Common myeloid progenitor, CD34-positive (primary cell): ENCODE data around the gene NCBP3.

Experiments
- CTCF ChIA-PET: fragments of 350-600 bp; sonication (Branson Sonifier 250); formaldehyde crosslinking; loops from one replicate; lab custom pipeline; 2021; ENCODE audit warnings: antibody characterized with exemption; lab: Charles Lee
- POLR2A ChIA-PET: fragments of 350-600 bp; sonication (Branson Sonifier 250); formaldehyde crosslinking; loops from one replicate; lab custom pipeline; 2021; ENCODE audit warnings: antibody characterized with exemption; lab: Charles Lee
- DNase-seq, 3 donors: peaks; one replicate each; pipeline versions ENCODE4 v3.0.0 to v3.0.0-alpha.2; 2013
- H3K27ac ChIP-seq, 2 experiments: 1 replicate in 1 of 2; 2 replicates in 1 of 2; pipeline ENCODE4 v1.7.0; 2013; ENCODE audit warnings: inconsistent platforms in 2 of 2, low read length in 2 of 2, mild to moderate bottlenecking in 2 of 2, low read depth in 1 of 2, moderate library complexity in 1 of 2; ENCODE audit not compliant: severe bottlenecking in 2 of 2, insufficient read depth in 1 of 2, poor library complexity in 1 of 2
- H3K27me3 ChIP-seq, 5 experiments: replicated peaks in 2 of 5; 1 replicate in 3 of 5; 2 replicates in 2 of 5; pipeline versions ENCODE4 v1.6.1 to v1.7.0; 2013; ENCODE audit warnings: low read length in 4 of 5, mild to moderate bottlenecking in 2 of 5, moderate library complexity in 2 of 5, inconsistent platforms in 1 of 5; ENCODE audit not compliant: insufficient read depth in 5 of 5, control insufficient read depth in 4 of 5
- H3K36me3 ChIP-seq, 4 experiments: 1 replicate in 2 of 4; 2 replicates in 2 of 4; pipeline versions ENCODE4 v1.6.1 to v1.7.0; 2013; ENCODE audit warnings: low read length in 3 of 4, control low read depth in 1 of 4, mild to moderate bottlenecking in 1 of 4; ENCODE audit not compliant: control insufficient read depth in 4 of 4, insufficient read depth in 4 of 4
- H3K4me1 ChIP-seq, 4 experiments: 1 replicate in 3 of 4; 2 replicates in 1 of 4; pipeline versions ENCODE4 v1.6.1 to v1.7.1; 2013; ENCODE audit warnings: low read length in 3 of 4, mild to moderate bottlenecking in 3 of 4, control low read depth in 1 of 4, inconsistent platforms in 1 of 4, moderate library complexity in 1 of 4; ENCODE audit not compliant: control insufficient read depth in 4 of 4, insufficient read depth in 4 of 4; ENCODE audit errors: control extremely low read depth in 1 of 4
- H3K4me3 ChIP-seq, 7 experiments: 1 replicate in 4 of 7; 2 replicates in 3 of 7; pipeline versions ENCODE4 v1.5.1 to v1.7.0; 2013; ENCODE audit warnings: mild to moderate bottlenecking in 7 of 7, low read length in 6 of 7, moderate library complexity in 6 of 7, inconsistent platforms in 2 of 7, low read depth in 2 of 7, control low read depth in 1 of 7; ENCODE audit not compliant: insufficient read depth in 4 of 7, control insufficient read depth in 1 of 7; ENCODE audit errors: extremely low read depth in 1 of 7
- H3K9me3 ChIP-seq, 5 experiments: 1 replicate in 4 of 5; 2 replicates in 1 of 5; pipeline versions ENCODE4 v1.6.1 to v1.7.1; 2013; ENCODE audit warnings: low read length in 4 of 5, mild to moderate bottlenecking in 2 of 5, inconsistent platforms in 1 of 5, low read depth in 1 of 5, moderate library complexity in 1 of 5; ENCODE audit not compliant: control insufficient read depth in 4 of 5, insufficient read depth in 2 of 5; ENCODE audit errors: control extremely low read depth in 1 of 5
- WGBS: methylation state at CpG from one replicate; pipeline ENCODE4 v1.1.5; 2013; ENCODE audit not compliant: insufficient coverage; 5-methylcytosine and 5-hydroxymethylcytosine counted together

Gene NCBP3

DNA sequence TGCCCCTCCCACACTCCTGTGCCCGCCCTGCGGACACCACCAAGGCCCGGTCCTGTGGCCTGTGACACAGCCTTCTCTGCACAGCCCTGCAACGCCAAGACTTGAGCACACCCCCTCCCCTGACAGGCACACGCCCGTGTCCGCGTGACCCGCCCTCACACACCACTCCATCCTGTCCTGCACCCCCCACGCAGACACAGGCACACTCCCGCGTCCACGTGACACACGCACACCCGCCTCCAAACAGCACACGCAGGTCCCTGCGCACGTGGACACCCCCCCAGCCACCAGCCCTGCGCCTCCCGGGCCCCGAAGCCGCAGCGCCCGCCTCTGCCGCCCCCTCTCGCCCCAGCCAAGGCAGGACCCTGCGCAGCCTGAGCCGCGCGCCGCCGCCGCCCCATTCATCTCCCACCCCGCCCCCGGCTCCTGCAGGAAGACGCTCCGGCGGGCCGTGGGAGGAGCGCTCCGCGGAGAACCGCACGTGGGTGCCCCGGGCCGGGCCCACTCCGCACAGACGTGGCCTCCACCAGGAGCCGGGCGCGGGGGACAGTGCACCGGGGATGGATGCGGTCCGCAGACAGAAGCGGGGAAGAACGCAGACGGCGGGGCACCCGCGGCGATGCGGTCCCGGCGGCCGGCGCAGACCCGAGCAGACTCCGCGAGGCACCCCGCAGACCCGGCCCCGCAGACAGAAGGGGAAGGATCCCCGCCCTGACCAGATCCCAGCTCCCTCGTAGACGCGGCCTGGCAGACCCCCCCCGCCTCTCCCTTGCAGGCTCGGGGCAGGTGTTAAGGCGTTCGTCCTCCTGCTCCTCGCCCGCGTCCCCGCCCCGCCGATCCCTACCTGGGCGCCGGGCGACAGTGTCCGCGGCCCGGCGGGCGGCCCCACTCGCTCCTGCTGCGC, 46.3 kb upstream of the NCBP3 start:
- peak overlapping the region; percentile 7 to 78 (median 66) for H3K4me3 ChIP-seq
- CTCF ChIA-PET = interaction anchor here (2.6 kb wide), 1 partner anchor 11 kb away, joined by 14 read pairs; no protein-coding TSS in a partner anchor
- no peaks in the 10 kb centered on the region for H3K27me3 ChIP-seq
- POLR2A ChIA-PET = interaction anchor here (0.5 to 1.7 kb wide), 3 partner anchors 12 to 567 kb away, joined by 3 to 5 read pairs (median 3); partner anchors contain the start of gene NCBP3
- peaks cover 0 to 7% (median 3%) of the 10 kb centered on the region in 4 experiments for H3K36me3 ChIP-seq
- no peak overlapping the region for H3K27ac ChIP-seq
- H3K4me1 ChIP-seq = peaks cover 2 to 41% (median 34%) of the 10 kb centered on the region in 4 experiments
- WGBS = under 1% methylated on average over 78 of the region's 96 CpGs
- DNase-seq = peak; percentile 78 to 92 (median 87)
- H3K9me3 ChIP-seq = no peaks in the 10 kb centered on the region

DNA sequence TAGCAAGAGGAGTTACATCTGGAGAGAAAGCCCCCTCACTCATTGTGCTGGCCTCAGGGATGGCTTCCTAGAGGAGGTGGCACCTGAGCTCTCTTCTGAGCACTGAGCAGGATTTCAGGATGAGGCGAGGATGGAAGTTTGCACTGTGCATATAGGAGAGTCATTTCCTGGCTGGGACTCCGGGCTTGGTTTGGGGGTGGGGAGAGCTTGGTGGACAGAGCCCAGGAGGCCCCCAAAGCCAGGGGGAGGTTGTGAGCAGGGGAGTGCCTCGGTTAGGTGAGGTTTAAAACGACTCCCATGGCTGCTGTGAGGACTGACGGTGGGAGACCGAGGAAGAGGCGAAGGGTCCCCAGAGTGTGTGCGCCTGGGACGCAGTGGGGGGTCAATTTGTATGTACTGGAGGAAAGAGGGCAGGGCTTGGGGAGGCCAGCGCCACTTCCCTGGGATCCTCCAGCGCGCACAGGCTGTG, 45.6 kb upstream of the NCBP3 start:
- H3K4me3 ChIP-seq = peak overlapping the region in 6 of 7 experiments; percentile 15 to 78 (median 66)
- WGBS = 49% methylated on average over 12 of the region's 12 CpGs
- ChIA-PET POLR2A (no interaction called here), CTCF (no interaction called here)
- H3K4me1 ChIP-seq = peaks cover 2 to 47% (median 41%) of the 10 kb centered on the region in 4 experiments
- H3K9me3 ChIP-seq = no peaks in the 10 kb centered on the region
- H3K36me3 ChIP-seq = peaks cover 0 to 3% (median 1%) of the 10 kb centered on the region in 4 experiments
- DNase-seq = no peak
- H3K27ac ChIP-seq = no peak overlapping the region
- no peaks in the 10 kb centered on the region for H3K27me3 ChIP-seq

DNA sequence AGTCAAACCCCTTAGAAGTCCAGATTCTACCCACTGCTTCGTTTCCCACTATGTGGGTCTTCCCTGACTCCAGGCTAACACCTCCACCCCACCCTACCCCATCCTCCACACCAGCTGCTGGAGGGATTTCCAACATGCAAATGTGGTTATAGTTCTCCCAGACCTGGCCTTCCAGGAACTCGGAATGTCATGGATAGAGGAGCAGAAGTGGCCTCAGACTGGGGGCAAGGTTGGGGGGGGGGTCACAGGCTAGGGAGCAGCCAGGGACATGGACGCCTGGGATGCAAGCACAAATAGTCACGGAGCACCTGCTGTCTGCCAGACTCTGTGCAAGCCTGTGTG, 44.8 kb upstream of the NCBP3 start:
- Histone ChIP-seq H3K4me1 (peaks cover 2 to 50% (median 44%) of the 10 kb centered on the region in 4 experiments), H3K36me3 (no peaks in the 10 kb centered on the region), H3K27ac (no peak overlapping the region), H3K27me3 (no peaks in the 10 kb centered on the region), H3K9me3 (no peaks in the 10 kb centered on the region), H3K4me3 (no peak overlapping the region)
- ChIA-PET CTCF (interaction anchor here (1.1 to 2.0 kb wide), 3 partner anchors 10 to 47 kb away, joined by 3 to 7 read pairs (median 4); partner anchors contain the start of gene NCBP3), POLR2A (no interaction called here)
- 100% methylated on average over 2 of the region's 4 CpGs for WGBS
- no peak for DNase-seq

DNA sequence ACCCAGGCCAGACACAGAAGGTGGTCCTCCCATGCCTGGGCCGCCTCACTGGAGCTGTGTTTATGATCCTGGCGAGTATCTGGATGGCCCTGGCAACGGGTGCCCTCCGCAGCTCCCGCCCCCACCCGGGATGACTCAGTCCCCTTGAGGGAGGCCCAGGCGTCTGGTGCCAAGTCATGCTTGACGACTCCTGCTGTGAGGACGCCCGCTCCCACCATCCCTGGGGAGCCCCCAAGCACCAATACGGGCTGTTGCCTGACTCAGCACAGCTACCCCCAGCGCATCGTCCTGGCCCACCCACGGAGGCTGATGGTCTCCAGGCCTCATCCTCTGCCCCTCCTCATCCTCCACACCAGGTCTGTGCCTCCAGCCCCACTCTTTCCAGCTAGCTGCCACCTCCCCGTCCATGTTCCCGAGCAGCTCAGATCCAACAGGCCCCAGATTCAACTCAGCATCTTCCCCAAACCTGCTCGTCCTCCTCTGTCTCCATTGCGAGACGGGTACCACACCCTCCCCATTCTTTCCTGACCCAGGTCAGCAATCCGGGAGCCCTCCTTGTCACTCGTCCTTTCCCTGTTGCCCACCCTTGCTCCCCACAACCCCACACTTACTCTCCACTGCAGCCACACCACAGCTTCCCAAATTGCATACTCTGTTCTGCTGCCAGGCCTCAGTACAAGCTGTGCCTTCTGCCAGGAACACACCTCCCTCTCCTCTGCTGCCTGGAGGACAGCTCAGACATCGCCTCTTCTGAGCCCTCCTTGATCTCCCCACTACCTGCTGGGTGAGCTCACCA, 44.2 kb upstream of the NCBP3 start:
- Histone ChIP-seq H3K27me3 (no peaks in the 10 kb centered on the region), H3K27ac (no peak overlapping the region), H3K36me3 (no peaks in the 10 kb centered on the region), H3K4me1 (peaks cover 2 to 48% (median 43%) of the 10 kb centered on the region in 4 experiments), H3K9me3 (no peaks in the 10 kb centered on the region), H3K4me3 (no peak overlapping the region)
- ChIA-PET CTCF (interaction anchor here (0.8 to 2.0 kb wide), 5 partner anchors 10 to 152 kb away, joined by 3 to 7 read pairs (median 4); partner anchors contain the start of gene NCBP3), POLR2A (no interaction called here)
- DNase-seq = peak in 1 of 3 donors; percentile 46
- 92% methylated on average over 19 of the region's 22 CpGs for WGBS

- no peaks in the 10 kb centered on the region for H3K9me3 ChIP-seq
- H3K27me3 ChIP-seq = no peaks in the 10 kb centered on the region
- H3K27ac ChIP-seq = no peak overlapping the region
- H3K4me3 ChIP-seq = no peak overlapping the region
- H3K4me1 ChIP-seq = peaks cover 0 to 40% (median 35%) of the 10 kb centered on the region in 4 experiments
- POLR2A ChIA-PET = no interaction called here
- no peak for DNase-seq
- 97% methylated on average over 14 of the region's 17 CpGs for WGBS
- CTCF ChIA-PET = interaction anchor here (0.8 to 2.0 kb wide), 6 partner anchors 11 to 152 kb away, joined by 3 to 7 read pairs (median 4); partner anchors contain the start of gene NCBP3
- H3K36me3 ChIP-seq = peaks cover 0 to 3% (median 0%) of the 10 kb centered on the region in 4 experiments
Observed at GRCh38 chr17:3889325-3890012, 43.4 kb upstream of the NCBP3 start.

DNA sequence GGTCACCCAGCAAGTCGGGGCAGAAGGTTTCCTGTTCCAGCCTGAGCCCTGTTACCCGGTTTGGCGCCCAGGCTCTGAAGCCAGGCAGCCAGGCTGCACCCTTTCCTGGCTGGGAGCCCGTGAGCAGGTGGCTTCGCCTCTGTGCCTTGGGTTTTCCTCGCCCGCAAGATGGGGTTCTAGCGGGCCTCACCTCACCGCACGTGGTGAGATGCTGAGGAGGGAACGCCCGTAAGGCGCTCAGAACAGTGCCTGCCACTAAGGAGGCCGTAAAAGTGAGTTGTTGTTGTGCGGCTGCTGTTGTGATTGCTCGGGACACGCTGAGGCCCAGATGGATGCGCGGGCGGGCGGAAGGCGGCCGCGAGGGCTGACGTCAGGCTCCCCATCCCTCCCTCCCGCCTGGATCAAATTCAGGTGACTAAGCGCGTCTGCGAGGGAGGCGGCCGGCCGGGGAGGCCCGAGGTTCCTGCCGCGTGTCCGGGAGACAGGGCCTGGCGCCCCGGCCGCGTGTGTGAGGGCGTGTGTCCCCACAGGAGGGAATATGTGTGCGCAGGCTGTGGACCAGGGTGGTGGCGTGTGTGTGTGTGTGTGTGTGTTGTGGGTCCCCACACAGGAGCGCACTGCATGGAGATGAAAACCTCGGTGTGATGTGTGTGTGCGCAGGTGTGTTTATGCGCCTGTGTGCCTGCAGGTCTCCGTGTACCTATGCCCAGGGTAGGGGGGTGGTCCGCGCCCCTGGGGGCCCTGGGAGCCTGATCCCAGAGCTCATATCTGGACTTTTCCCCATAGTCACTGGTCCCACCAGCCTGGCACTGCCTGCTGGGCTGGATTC, 42.5 kb upstream of the NCBP3 start:
- H3K4me1 ChIP-seq = peaks cover 0 to 31% (median 30%) of the 10 kb centered on the region in 4 experiments
- H3K4me3 ChIP-seq = no peak overlapping the region
- DNase-seq = peak in 2 of 3 donors; percentile 44 to 48
- ChIA-PET POLR2A (no interaction called here), CTCF (interaction anchor here (0.9 to 2.0 kb wide), 2 partner anchors 27 to 42 kb away, joined by 3 to 7 read pairs; partner anchors contain the start of gene NCBP3)
- H3K27me3 ChIP-seq = no peaks in the 10 kb centered on the region
- H3K27ac ChIP-seq = no peak overlapping the region
- WGBS = 87% methylated on average over 35 of the region's 50 CpGs
- no peaks in the 10 kb centered on the region for H3K9me3 ChIP-seq
- peaks cover 0 to 5% (median 2%) of the 10 kb centered on the region in 4 experiments for H3K36me3 ChIP-seq
